K562 (cell line): Measurements from ENCODE around the gene CZIB. TPM values are rescaled to one million over a fixed set of nuclear protein-coding genes. Genes with fewer than 3 reads are reported as not detected.

Source experiments
- ATAC-seq: fragments of 200-7000 bp; cut with Tn5 transposase; 3 replicates; pipeline ENCODE4 v1.9.1; 2020; ENCODE audit warnings: moderate library complexity
- BruUV-seq: library from RNA; stranded (reverse); fragments of 400-500 nt; replicated peaks from 2 replicates; lab custom pipeline; 2021; lab: Mats Ljungman, UMichigan
- CTCF ChIA-PET: fragments of 300-600 bp; formaldehyde crosslinking; extraction: SDS; loops from one replicate; lab custom pipeline; 2021; ENCODE audit warnings: low intra/inter-chr PET ratio; lab: Yijun Ruan, JAX
- POLR2A ChIA-PET: fragments of 300-600, 350-650 bp; sonication (Branson Sonifier 250); formaldehyde crosslinking; extraction: SDS; loops from one replicate; lab custom pipeline; 2021; ENCODE audit warnings: antibody characterized with exemption, inconsistent platforms; lab: Yijun Ruan, JAX
- DNase-seq, 4 experiments: peaks; one replicate each; pipeline versions ENCODE4 v3.0.0 to v3.0.0-alpha.2; 2011 to 2018; ENCODE audit warnings: low spot score in 3 of 4, mixed read lengths in 3 of 4; ENCODE audit errors: extremely low read depth in 1 of 4
- FAIRE-seq: peaks from 2 replicates; lab custom pipeline; 2011; peaks lifted over from hg19 to GRCh38; lab: Jason Lieb, UNC
- H2AFZ ChIP-seq: 2 replicates; pipeline ENCODE4 v1.6.0; 2011; ENCODE audit warnings: low read depth, low read length, control low read depth, inconsistent platforms
- H3K27ac ChIP-seq: fragments of 200-600 bp; 3 replicates; pipeline ENCODE4 v1.8.0; 2011; ENCODE audit warnings: low read depth, mild to moderate bottlenecking, control low read depth, inconsistent platforms, low read length, moderate library complexity, mixed read lengths; ENCODE audit errors: extremely low read depth
- H3K27me3 ChIP-seq, 2 experiments: fragments of 300-600 bp in 1 of 2; 2 replicates in 1 of 2; 3 replicates in 1 of 2; pipeline versions ENCODE4 v1.6.0 to v1.8.0; 2011; ENCODE audit warnings: inconsistent platforms in 2 of 2, low read length in 2 of 2, mild to moderate bottlenecking in 1 of 2, mixed read lengths in 1 of 2, moderate library complexity in 1 of 2; ENCODE audit not compliant: control insufficient read depth in 2 of 2, insufficient read depth in 2 of 2
- H3K36me3 ChIP-seq: fragments of 300-600 bp; 3 replicates; pipeline ENCODE4 v1.8.0; 2011; ENCODE audit warnings: mild to moderate bottlenecking, low read length, inconsistent platforms; ENCODE audit not compliant: control insufficient read depth, insufficient read depth
- H3K4me1 ChIP-seq, 2 experiments: fragments of 200-600 bp in 1 of 2; replicated peaks in 1 of 2; 2 replicates in 1 of 2; 3 replicates in 1 of 2; pipeline versions ENCODE4 v1.5.1 to v1.8.0; 2011; ENCODE audit warnings: inconsistent platforms in 2 of 2, low read length in 2 of 2, mild to moderate bottlenecking in 1 of 2, mixed read lengths in 1 of 2, moderate library complexity in 1 of 2; ENCODE audit not compliant: control insufficient read depth in 2 of 2, insufficient read depth in 2 of 2
- H3K4me2 ChIP-seq: 2 replicates; pipeline ENCODE4 v1.6.1; 2011; ENCODE audit warnings: low read length, control low read depth, inconsistent platforms, mixed read lengths; ENCODE audit not compliant: insufficient read depth
- H3K4me3 ChIP-seq: fragments of 200-600 bp; sonication (generic), shearing (Covaris generic); 2 replicates; pipeline ENCODE4 v1.5.1; 2016; ENCODE audit warnings: control low read depth, inconsistent platforms
- H3K79me2 ChIP-seq: fragments of 200-600 bp; 3 replicates; pipeline ENCODE4 v1.8.0; 2011; ENCODE audit warnings: low read length, inconsistent platforms; ENCODE audit not compliant: control insufficient read depth, insufficient read depth
- H3K9ac ChIP-seq, 2 experiments: 2 replicates each; pipeline versions ENCODE4 v1.6.0 to v1.6.1; 2011; ENCODE audit warnings: low read depth in 2 of 2, low read length in 2 of 2, control low read depth in 1 of 2, inconsistent platforms in 1 of 2, mild to moderate bottlenecking in 1 of 2, mixed read lengths in 1 of 2; ENCODE audit not compliant: insufficient read depth in 1 of 2
- H3K9me1 ChIP-seq: one replicate; pipeline ENCODE4 v1.6.0; 2011; ENCODE audit warnings: inconsistent platforms, mild to moderate bottlenecking, low read length, moderate library complexity; ENCODE audit not compliant: control insufficient read depth, insufficient read depth
- H3K9me3 ChIP-seq: replicated peaks from 2 replicates; pipeline ENCODE4 v1.5.1; 2011; ENCODE audit warnings: low read depth, low read length, inconsistent platforms; ENCODE audit not compliant: control insufficient read depth, insufficient read depth
- H4K20me1 ChIP-seq: replicated peaks from 2 replicates; pipeline ENCODE4 v1.6.1; 2011; ENCODE audit warnings: low read length, inconsistent platforms, mixed read lengths; ENCODE audit not compliant: control insufficient read depth, insufficient read depth
- ARHGAP35 ChIP-seq: fragments of 450-650 bp; IDR thresholded peaks from 2 replicates; pipeline ENCODE4 v1.6.1; 2018; ENCODE audit not compliant: partially characterized antibody
- C11orf30 ChIP-seq: fragments of 450-650 bp; IDR thresholded peaks from 2 replicates; pipeline ENCODE4 v1.6.1; 2016; ENCODE audit warnings: low read depth, mild to moderate bottlenecking
- CCAR2 ChIP-seq: fragments of 200-400 bp; formaldehyde crosslinking; IDR thresholded peaks from 2 replicates; pipeline ENCODE4 v1.6.1; 2017; ENCODE audit warnings: mild to moderate bottlenecking, low read depth, low read length
- CTCF ChIP-seq, 3 experiments: IDR thresholded peaks in 2 of 3; conservative IDR thresholded peaks in 1 of 3; 2 replicates each; pipeline ENCODE4 v1.5.1; 2011 to 2012; ENCODE audit warnings: low read length in 3 of 3, mild to moderate bottlenecking in 3 of 3, control low read depth in 2 of 3, improper control_type of control experiment in 1 of 3, inconsistent platforms in 1 of 3, low read depth in 1 of 3, mixed read lengths in 1 of 3, moderate library complexity in 1 of 3; ENCODE audit not compliant: insufficient read depth in 2 of 3
- MED1 ChIP-seq: sonication (generic); formaldehyde crosslinking; IDR thresholded peaks from 2 replicates; pipeline ENCODE4 v1.8.1; 2023; ENCODE audit warnings: missing genetic modification reagents, borderline replicate concordance
- MLLT1 ChIP-seq, 2 experiments: fragments of 450-650 bp; IDR thresholded peaks; 2 replicates each; pipeline ENCODE4 v1.6.1; 2016
- PML ChIP-seq: IDR thresholded peaks from 2 replicates; pipeline ENCODE4 v1.6.1; 2012; ENCODE audit warnings: low read length, inconsistent platforms
- RFX1 ChIP-seq: fragments of 450-650 bp; IDR thresholded peaks from 2 replicates; pipeline ENCODE4 v1.6.1; 2016; ENCODE audit warnings: mild to moderate bottlenecking, moderate library complexity
- SIN3B ChIP-seq: fragments of 450-650 bp; IDR thresholded peaks from 2 replicates; pipeline ENCODE4 v1.6.1; 2017; ENCODE audit warnings: low read depth, mild to moderate bottlenecking, moderate library complexity
- SRSF1 ChIP-seq: fragments of 200-400 bp; formaldehyde crosslinking; IDR thresholded peaks from 2 replicates; pipeline ENCODE4 v1.6.1; 2017; ENCODE audit warnings: mild to moderate bottlenecking, low read depth, low read length, moderate library complexity
- TAF15 ChIP-seq: fragments of 200-400 bp; formaldehyde crosslinking; IDR thresholded peaks from 2 replicates; pipeline ENCODE4 v1.6.1; 2017; ENCODE audit warnings: mild to moderate bottlenecking, low read depth, low read length, moderate library complexity
- ZNF146 ChIP-seq: IDR thresholded peaks from one replicate; pipeline ENCODE4 v1.6.1; 2018; ENCODE audit warnings: missing compliant biosample characterization; ENCODE audit not compliant: unreplicated experiment
- ZNF174 ChIP-seq: fragments of 250-450 bp; sonication (Bioruptor Pico); IDR thresholded peaks from 2 replicates; pipeline ENCODE4 v1.4.0; 2020; ENCODE audit warnings: mild to moderate bottlenecking
- ZNF263 ChIP-seq: sonication (generic); formaldehyde crosslinking; IDR thresholded peaks from 2 replicates; pipeline ENCODE4 v1.8.0; 2022; ENCODE audit warnings: mild to moderate bottlenecking, missing genetic modification reagents, borderline replicate concordance
- ZNF696 ChIP-seq: fragments of 250-450 bp; sonication (Bioruptor Pico); conservative IDR thresholded peaks from 2 replicates; pipeline ENCODE4 v1.4.0; 2020; ENCODE audit warnings: mild to moderate bottlenecking, moderate library complexity
- WGBS: fragments of 100-300 bp; shearing (Covaris generic); methylation state at CpG from one replicate; pipeline ENCODE4 v1.1.6; 2016; ENCODE audit warnings: low coverage, mixed read lengths; ENCODE audit not compliant: insufficient coverage; ENCODE audit errors: missing lambda C conversion rate; 5-methylcytosine and 5-hydroxymethylcytosine counted together
- in situ Hi-C: fragments of 300-500 bp; cut with MboI; formaldehyde crosslinking; loops from 4 replicates; pipeline ENCODE4 v1.15.0; 2018; ENCODE audit warnings: inconsistent platforms, mixed read lengths
- intact Hi-C: fragments of 100-400 bp; cut with micrococcal nuclease; formaldehyde crosslinking; loops from 2 replicates; pipeline ENCODE4 v1.14.2; 2022
- polyA plus RNA-seq, 8 experiments: library from polyadenylated mRNA; depleted of rRNA in 4 of 8; stranded (reverse) in 5 of 8; unstranded in 3 of 8; fragments of >200 nt; fragmentation: Nextera tagmentation in 2 of 8; fragmentation: Illumina TruSeq in 1 of 8; extraction: Ambion mirVana in 2 of 8; extraction: Trizol in 1 of 8; gene quantifications; 2 replicates each; pipeline versions ENCODE4 v1.2.1 to v1.2.3, GENCODE V29; 2011 to 2014; ENCODE audit warnings: inconsistent platforms in 1 of 8, missing spikeins in 1 of 8
- total RNA-seq, 7 experiments: library from RNA; depleted of rRNA in 6 of 7; stranded (reverse); fragments of >200 nt in 6 of 7; fragmentation: Illumina TruSeq in 2 of 7; extraction: Trizol in 2 of 7; gene quantifications; 2 replicates each; pipeline versions ENCODE4 v1.2.1 to v1.2.3, GENCODE V29; 2011 to 2021; ENCODE audit warnings: low replicate concordance in 1 of 7
- TF ChIP-seq, protein P1 (sequence below), 2 experiments: fragments of 200-800 bp in 1 of 2; sonication (Bioruptor generic) in 1 of 2; sonication (generic) in 1 of 2; formaldehyde crosslinking in 1 of 2; IDR thresholded peaks in 1 of 2; conservative IDR thresholded peaks in 1 of 2; 2 replicates each; pipeline versions ENCODE4 v1.5.0 to v1.6.1; 2016 to 2020; ENCODE audit warnings: missing compliant biosample characterization in 1 of 2, missing genetic modification characterization in 1 of 2, missing genetic modification reagents in 1 of 2

CZIB gene
- total and polyA plus RNA-seq, 9 of the 15 experiments (the other 6 are each of a cell fraction or from before 2014, with no cell fraction given): 52.6 to 111 (median 80.0) TPM

GRCh38 chr1:53246261-53247134 is 26.1 kb upstream of the CZIB start:
- Histone ChIP-seq H3K4me3 (no peak overlapping the region), H3K4me1 (no peaks in the 10 kb centered on the region), H3K36me3 (peaks cover 60% of the 10 kb centered on the region), H3K27me3 (no peaks in the 10 kb centered on the region), H3K4me2 (no peak overlapping the region), H3K27ac (no peak overlapping the region), H3K9ac (no peak overlapping the region), H4K20me1 (no peaks in the 10 kb centered on the region), H3K9me3 (no peaks in the 10 kb centered on the region), H3K79me2 (no peaks in the 10 kb centered on the region), H3K9me1 (no peaks in the 10 kb centered on the region), H2AFZ (no peak overlapping the region)
- ATAC-seq (no peak), FAIRE-seq (no peak), DNase-seq (no peak)
- in situ Hi-C loops: no loop called here
- ChIA-PET POLR2A (interaction anchor here (0.6 to 2.3 kb wide), 3 partner anchors 11 to 72 kb away, joined by 3 to 8 read pairs (median 4); no protein-coding TSS in a partner anchor), CTCF (no interaction called here)
- no TSS peak for BruUV-seq
- 92% methylated on average over 4 of the region's 4 CpGs for WGBS
- intact Hi-C loops: no loop called here
- no peak for TF ChIP-seq MED1 (CRISPR knock-in tag)
- no peak for TF ChIP-seq SIN3B
- TF ChIP-seq TAF15: no peak
- TF ChIP-seq PML: no peak
- no peak for TF ChIP-seq CCAR2
- TF ChIP-seq, protein P1, sequence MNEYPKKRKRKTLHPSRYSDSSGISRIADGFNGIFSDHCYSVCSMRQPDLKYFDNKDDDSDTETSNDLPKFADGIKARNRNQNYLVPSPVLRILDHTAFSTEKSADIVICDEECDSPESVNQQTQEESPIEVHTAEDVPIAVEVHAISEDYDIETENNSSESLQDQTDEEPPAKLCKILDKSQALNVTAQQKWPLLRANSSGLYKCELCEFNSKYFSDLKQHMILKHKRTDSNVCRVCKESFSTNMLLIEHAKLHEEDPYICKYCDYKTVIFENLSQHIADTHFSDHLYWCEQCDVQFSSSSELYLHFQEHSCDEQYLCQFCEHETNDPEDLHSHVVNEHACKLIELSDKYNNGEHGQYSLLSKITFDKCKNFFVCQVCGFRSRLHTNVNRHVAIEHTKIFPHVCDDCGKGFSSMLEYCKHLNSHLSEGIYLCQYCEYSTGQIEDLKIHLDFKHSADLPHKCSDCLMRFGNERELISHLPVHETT (CRISPR knock-in tag; conservative IDR thresholded peaks at IDR 0.05 in 1 of 2, IDR thresholded peaks at IDR 0.05 in 1 of 2): no peak
- no peak for TF ChIP-seq CTCF (IDR thresholded peaks at IDR 0.05 in 2 of 3, conservative IDR thresholded peaks at IDR 0.05 in 1 of 3; ENCODE audit: insufficient read depth in 2 of 3, low read depth in 1 of 3, low read length in 3 of 3)
- no peak for TF ChIP-seq ZNF263
- no peak for TF ChIP-seq MLLT1 (IDR thresholded peaks at IDR 0.05)
- TF ChIP-seq SRSF1: no peak
- TF ChIP-seq ZNF146 (CRISPR knock-in tag): no peak
- TF ChIP-seq RFX1: no peak
- TF ChIP-seq C11orf30: no peak
- TF ChIP-seq ZNF174 (CRISPR knock-in tag): no peak
- no peak for TF ChIP-seq ZNF696 (CRISPR knock-in tag)
- no peak for TF ChIP-seq ARHGAP35
